KOPT-K1 (cell line): ENCODE data around the gene SERPINB4.

Source experiments
- H3K27ac ChIP-seq: fragments of 200-600 bp; sonication (generic); 2 replicates; pipeline ENCODE4 v1.5.1; 2016; ENCODE audit warnings: antibody characterized with exemption, mild to moderate bottlenecking, low read depth, low read length; ENCODE audit not compliant: poor library complexity, severe bottlenecking
- H3K36me3 ChIP-seq: fragments of 200-600 bp; sonication (generic); 2 replicates; pipeline ENCODE4 v1.5.1; 2017; ENCODE audit warnings: antibody characterized with exemption, mild to moderate bottlenecking, low read length, moderate library complexity; ENCODE audit not compliant: insufficient read depth
- H3K9me3 ChIP-seq: fragments of 200-600 bp; sonication (generic); 2 replicates; pipeline ENCODE4 v1.5.1; 2017; ENCODE audit warnings: antibody characterized with exemption, low read length, mild to moderate bottlenecking; ENCODE audit not compliant: insufficient read depth, poor library complexity, severe bottlenecking

The SERPINB4 gene

GRCh38 chr18:63603772-63604171 is 40.3 kb downstream of the SERPINB4 start:
- Histone ChIP-seq H3K9me3 (no peaks in the 10 kb centered on the region), H3K36me3 (no peaks in the 10 kb centered on the region), H3K27ac (no peak overlapping the region)

- Histone ChIP-seq H3K27ac (no peak overlapping the region), H3K9me3 (no peaks in the 10 kb centered on the region), H3K36me3 (no peaks in the 10 kb centered on the region)
Observed at GRCh38 chr18:63603355-63603754, 40.7 kb downstream of the SERPINB4 start.

GRCh38 chr18:63596964-63597363 is 47.1 kb downstream of the SERPINB4 start:
- Histone ChIP-seq H3K36me3 (no peaks in the 10 kb centered on the region), H3K27ac (no peak overlapping the region), H3K9me3 (no peaks in the 10 kb centered on the region)

- Histone ChIP-seq H3K36me3 (no peaks in the 10 kb centered on the region), H3K27ac (no peak overlapping the region), H3K9me3 (no peaks in the 10 kb centered on the region)
Observed at GRCh38 chr18:63592471-63592870, 51.6 kb downstream of the SERPINB4 start.

GRCh38 chr18:63591725-63592124 is 52.3 kb downstream of the SERPINB4 start:
- Histone ChIP-seq H3K36me3 (no peaks in the 10 kb centered on the region), H3K9me3 (no peaks in the 10 kb centered on the region), H3K27ac (no peak overlapping the region)

GRCh38 chr18:63590966-63591695 is 52.9 kb downstream of the SERPINB4 start:
- Histone ChIP-seq H3K36me3 (no peaks in the 10 kb centered on the region), H3K27ac (no peak overlapping the region), H3K9me3 (no peaks in the 10 kb centered on the region)

- no peak overlapping the region for H3K27ac ChIP-seq
- no peaks in the 10 kb centered on the region for H3K9me3 ChIP-seq
Observed at GRCh38 chr18:63590373-63590772, 53.7 kb downstream of the SERPINB4 start.

GRCh38 chr18:63588909-63589308 is 55.1 kb downstream of the SERPINB4 start:
- H3K36me3 ChIP-seq = no peaks in the 10 kb centered on the region
- no peaks in the 10 kb centered on the region for H3K9me3 ChIP-seq
- no peak overlapping the region for H3K27ac ChIP-seq

More at GRCh38 chr18:63590373-63590772, 53.7 kb downstream of the SERPINB4 start:
- H3K36me3 ChIP-seq = no peaks in the 10 kb centered on the region
